Endometrium (tissue), 2 donors: ENCODE measurements around the gene MAST4.

Source experiments
- FAIRE-seq: peaks from 2 replicates; lab custom pipeline; 2012; peaks lifted over from hg19 to GRCh38; lab: Jason Lieb, UNC
- donor health status: control.
- donor health status: control.

MAST4 gene

DNA sequence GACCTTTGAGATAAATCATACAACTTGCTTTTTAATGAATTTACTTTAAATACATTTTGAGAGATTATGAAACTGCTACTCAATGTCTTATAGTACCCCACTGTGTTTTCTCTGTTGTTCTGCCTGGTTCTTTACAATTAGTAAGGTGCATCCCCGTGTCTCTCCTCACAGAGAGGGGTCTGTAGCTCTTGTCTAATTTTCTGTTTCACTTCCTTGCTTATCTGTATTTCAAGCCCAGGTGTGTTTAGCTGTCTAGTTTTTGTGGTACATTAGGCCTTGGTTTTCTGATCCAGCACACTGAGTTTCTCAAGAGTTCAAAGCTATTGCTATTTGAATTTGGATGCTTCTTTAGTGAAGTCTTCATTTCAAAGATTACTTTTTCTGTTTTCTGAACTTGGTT is 105.1 kb downstream of the MAST4 start:
- FAIRE-seq = no peak

DNA sequence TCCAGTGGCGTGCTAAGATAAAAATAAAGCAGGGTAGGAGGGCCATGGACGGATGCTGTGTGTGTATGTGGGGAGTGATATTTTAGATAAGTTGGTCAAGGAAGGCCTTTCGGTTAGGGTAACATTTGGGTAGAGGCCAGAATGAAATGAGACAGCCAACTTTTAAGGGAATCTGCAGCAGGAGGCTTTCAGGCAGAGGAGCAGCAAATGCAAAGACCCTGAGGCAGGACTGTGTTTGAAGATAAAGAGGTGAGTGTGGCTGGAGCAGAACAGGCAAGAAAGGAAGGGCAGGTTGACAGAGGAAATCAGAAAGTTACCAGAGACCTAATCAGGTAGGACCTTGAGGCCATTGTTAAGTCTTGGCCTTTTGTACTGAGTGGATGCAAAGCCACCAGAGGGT is 106.2 kb downstream of the MAST4 start:
- FAIRE-seq = no peak

DNA sequence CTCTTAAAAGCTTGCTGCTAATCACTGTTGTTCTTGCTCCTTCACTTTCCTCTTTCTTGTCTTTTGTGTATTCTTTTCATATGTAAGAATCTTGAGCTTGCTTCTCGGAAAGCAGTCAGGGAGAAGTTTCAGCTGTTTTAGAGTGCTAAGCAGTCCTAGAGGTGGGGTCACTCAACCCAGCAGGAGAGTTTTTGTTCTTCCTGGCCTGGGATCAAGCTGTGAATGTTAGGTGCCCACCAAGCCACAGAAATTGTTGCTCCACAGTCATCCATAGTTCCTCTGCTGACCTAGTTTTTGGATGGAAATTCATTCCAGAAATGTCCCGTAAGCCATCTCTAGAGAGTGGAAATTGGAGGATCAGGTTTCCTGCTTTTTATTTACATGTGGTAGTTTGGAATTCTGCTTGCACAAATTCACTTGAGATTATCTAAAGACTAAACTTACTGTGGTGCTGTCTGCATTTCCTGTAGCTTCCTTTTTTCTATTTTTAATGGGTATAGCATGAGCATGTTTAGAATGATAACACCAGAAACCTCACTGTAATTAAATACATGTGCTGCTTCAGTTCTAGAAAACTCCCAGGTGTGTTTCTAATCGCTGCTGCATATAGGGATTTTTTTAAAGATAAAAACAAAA is 108.7 kb downstream of the MAST4 start:
- FAIRE-seq = no peak

DNA sequence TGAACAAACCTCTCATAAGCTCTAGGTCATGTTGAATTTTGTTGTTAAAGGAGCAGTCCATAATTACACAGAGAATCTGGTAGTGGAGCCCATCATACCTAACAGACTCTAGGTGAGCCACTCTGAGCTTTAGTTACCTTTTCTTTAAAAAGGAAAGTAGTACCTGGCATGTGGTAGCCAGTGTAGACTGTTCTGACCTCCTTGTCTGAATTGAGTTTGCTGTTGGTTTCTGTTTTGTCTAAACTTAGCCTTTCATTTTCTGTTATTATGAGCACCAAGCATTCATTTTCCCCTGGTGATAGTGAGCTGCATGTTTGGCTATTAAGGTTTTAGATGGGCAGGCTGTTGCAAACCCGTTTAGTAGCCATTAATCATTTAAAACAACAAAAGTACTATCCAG is 112.2 kb downstream of the MAST4 start:
- no peak for FAIRE-seq

DNA sequence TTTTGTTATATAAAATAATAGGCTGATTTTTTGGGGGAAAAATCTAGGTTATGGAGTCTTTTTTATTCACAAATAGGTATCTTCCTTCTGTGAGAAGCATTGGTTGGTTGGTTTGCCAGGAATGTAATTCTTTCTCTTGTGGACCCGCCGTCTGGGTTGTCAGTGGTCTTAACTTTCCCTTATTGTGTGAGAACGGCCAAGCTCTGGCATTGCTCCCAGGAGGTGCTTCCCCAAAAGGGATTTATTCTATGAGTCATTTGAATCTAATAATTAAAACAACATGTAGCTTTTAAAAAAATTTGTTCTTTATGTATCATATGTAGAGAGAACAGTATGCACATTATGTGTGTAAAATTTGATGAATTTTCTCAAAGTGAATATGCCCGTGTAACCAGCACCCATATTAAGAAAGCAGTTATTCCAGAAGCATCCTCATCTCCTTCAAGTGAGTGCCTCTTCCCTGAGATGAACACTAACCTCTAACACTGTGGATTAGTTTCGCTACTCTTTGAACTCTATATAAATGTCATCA is 114.4 kb downstream of the MAST4 start:
- FAIRE-seq = no peak

DNA sequence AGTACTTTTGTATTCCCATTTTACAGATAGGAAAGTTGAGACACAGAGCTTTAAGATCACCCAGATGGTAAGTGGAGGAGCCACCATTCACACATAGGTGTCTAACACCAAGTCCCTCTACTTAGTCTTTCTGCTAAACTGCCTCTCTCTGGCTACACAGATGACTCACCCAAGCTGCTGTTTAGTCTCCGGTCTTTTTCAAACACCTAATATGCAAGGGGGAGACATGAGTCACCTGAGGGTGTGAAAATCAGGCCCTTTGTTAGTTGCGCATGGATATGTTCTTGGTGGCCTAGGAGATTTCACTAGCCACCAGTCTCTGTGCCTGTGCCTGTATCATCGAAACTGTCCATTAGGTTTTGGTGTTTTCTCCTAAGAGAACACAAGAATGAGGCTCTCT is 117.8 kb downstream of the MAST4 start:
- FAIRE-seq = no peak

DNA sequence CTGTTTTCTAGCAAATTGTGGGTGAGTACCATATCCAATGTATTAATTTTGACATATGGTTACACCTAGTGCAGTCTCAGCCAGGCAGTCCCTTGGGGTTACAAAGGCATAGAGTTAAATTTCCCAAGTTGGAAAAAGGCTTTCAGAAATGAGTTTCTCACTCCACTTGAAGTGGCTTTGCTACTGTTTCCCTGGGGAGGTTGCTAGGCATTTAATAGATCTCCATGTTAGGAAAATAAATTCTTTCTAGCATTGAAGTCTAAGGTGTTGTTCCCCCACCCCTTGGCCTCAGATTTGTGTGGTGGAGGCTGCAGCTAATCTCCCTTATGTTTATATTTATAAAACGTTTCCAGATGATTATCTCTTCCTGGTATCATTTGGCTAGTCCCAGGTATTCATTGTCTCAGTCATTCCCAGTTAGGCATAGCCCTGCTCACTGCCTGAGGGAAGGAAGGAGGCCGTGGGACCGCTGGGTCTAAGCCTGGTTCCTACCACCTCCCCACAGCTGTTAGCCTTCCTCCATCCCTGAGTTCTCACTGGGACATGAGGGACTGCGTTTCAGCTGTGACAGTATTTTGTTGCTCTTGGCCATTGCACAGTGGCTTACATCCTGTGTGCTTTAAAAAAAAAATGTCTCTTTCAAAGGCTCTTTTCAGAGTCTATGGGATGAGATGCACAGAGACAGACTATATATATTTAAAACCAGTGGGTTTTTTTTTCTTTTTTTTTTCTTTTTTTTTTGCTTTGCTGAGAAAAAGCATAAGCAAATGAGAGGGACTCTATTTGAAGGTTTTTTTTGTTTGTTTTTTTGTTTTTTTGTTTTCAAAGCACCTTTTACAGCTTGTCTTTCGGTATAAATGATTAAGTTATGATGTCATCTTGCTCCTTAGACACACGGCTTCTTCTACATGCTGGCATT is 121.5 kb downstream of the MAST4 start:
- no peak for FAIRE-seq

DNA sequence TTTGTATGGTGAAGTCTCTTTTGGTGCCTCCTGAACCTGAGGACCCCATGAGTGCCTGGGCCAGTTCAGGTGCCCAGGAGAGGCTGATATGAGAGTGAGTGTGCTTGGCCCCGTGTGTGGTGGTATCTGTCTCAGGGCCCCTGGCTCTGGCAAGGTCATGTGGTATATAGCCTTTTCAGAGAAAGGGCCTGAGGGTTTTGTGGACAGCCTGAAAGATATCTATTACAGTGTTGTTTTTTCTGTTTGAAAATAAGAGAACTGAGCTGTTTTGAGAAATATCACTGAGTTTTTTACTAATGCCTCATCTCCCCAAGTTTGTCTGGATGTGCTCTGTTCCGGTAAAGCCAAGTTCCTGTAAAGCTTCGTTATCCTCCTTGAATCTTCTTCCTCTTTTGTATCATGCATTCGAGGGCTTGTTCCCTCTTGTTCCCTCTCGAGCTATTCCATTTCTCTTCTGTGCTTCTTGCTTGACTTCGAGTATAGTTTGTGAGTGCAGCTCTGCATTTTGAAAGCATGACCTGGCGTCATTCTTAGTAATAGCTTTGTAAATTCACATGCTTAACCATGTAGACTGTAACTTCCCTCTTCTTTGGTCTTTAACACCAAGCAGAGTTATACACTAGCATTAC is 122.3 kb downstream of the MAST4 start:
- no peak for FAIRE-seq

DNA sequence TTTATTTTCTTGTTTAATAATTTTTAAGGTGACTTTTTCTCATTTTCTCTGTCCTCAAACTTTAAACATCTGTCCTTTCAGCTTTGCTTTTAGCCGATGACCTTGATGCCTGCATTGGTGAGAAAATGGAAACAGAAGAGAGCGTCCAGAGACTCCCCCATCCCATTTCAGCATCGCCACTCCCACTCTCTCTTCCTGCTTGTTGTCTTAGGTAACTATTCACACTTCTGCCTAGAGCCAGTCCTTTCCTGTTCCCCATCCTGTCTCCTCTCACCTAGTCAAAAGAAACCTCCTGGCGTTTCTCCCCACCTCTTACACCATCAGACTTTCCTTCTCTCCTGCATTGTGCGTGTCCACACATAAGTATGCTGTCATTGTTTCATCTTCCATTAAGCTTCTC is 124.6 kb downstream of the MAST4 start:
- FAIRE-seq = no peak

DNA sequence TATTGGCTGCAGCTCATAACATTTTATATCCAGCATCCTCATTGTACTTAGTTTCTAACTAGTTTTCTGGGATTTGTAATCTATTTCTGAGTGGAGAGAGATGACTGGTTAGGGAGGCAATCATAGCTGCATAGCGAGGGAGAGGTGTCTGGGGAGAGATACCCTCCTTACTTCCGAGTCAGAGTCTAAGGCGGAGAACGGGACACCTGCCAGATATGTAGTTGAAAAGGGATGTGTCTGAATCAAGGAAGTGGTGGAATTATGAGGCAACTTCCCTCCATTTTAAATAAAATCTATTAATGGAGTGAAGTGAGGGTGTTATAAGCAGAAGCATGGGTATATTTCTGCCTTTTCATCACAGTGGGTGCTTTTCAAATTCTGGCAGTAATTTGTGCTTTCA is 126.5 kb downstream of the MAST4 start:
- no peak for FAIRE-seq

DNA sequence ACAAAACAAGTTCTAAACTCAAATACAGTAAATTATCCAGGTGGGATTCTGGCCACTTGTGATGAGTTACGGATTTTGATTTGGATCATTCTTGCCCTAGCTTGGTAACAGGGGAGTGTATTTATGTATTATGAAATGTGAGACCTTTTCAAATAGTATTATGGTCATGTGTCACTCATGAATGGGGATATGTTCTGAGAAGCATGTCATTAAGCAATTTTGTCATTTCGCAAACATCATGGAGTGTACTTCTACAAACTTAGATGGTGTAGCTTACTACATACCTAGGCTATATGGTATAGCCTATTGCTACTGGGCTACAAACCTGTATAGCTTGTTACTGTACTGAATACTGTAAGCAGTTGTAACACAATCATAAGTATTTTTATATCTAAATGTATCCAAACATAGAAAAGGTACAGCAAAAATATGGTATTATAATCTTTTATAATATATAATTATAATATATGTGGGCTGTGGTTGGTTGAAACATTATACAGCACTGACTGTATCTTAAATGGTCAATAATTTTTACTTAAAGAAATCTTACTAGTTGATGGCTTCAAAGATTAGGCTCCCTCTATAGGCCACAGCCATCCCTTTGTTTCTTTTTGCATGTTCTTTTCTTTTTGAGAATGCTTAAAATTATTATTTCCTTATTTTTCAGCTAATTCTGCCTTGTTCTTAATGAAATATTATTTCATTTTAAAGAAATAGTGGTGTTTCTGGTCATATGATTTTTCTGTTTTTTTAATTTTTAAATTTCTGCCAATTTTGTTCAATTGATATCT is 128.4 kb downstream of the MAST4 start:
- FAIRE-seq = no peak

DNA sequence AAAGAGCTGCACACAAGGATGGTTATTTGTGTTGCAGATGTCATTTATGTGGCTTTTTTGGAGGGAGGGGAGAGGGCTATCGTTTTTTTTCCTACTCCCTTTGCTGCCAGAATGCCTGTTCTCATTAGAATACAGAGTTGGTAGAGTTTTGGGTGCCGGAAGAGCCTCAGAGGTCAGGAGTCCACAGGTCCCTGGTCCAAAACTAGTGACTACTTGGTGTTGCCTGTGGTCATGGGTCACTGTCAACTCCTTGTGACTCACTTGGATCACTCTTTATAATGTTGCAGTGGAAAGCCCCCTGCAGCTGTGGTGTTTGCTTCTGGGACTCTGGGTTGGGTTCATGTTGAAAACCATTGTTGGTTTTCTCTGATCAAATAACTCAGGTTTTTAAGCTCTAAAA is 131.4 kb downstream of the MAST4 start:
- FAIRE-seq = no peak

DNA sequence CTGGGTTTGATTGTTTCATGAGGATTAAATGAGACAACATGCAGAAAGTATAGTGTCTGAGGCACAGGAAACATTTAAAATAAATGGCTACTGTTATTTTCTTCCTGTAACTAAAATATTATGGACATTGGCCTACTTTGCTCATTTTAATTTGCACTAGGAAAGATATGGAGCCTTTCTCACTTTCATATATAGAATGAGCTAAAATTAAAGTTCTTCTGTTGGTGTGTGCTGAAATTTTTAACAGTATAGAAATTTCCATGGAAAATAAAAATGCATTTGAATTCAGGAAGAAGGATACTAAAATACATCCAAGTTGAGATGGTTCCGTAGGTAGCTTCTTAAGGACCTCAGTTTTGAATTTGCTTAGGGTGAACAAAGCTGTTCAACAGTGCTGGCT is 131.9 kb downstream of the MAST4 start:
- FAIRE-seq = no peak

DNA sequence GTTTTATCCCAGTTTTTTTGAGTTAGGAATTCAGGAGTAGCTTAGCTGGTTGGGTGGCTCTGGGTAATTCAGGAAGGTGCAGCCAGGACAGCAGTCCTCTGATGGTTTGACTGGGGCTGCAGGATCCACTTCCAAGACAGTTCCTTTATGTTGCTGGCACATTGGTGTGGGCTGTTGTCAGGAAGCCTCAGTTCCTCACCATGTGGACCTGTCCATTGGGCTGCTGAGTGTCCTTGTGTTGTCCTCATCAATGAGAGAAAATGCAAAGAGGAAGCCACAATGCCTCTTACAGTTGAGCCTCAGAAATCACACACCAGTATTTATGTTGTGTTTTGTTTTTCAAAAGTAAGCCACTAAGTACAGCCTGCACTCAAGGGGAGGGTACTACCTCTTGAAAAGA is 140.9 kb downstream of the MAST4 start:
- FAIRE-seq = no peak

DNA sequence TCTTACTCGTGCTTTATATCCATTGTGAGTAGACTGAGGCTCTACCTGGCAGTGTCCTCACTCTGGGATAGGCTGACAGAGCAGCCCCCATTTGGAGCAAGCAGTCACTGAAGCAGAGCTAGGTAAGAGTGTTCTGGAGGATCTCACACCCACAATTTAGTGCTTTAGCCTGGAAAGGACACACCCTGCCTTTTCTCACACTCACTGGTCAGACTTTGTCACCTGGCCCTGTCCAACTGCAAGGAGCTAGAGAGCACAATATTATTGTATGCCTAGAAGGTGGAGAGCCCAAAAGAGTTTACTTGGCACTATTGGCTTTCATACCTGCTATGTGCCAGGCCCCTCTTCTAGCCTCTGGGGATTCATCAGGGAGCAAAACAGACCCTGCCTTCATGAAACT is 141.9 kb downstream of the MAST4 start:
- FAIRE-seq = no peak

DNA sequence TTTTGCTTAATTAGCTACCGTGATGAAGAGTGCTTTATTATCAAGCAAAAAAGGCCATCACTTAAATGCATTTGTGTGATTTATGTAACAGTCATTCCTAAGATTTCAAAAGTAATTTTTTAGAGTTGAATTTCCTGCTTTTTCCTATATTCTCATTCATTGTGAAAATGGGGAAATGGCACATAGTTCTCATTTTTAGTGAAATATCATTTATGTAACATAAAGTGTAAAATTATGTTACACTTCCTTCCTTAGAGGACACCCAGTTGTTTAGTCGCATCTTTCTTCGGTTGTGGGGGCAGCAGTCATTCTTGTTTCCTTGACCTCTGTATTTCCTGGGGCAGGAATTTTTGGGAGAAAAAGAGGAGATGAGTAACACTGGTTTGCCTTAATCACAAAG is 142.8 kb downstream of the MAST4 start:
- FAIRE-seq = no peak

DNA sequence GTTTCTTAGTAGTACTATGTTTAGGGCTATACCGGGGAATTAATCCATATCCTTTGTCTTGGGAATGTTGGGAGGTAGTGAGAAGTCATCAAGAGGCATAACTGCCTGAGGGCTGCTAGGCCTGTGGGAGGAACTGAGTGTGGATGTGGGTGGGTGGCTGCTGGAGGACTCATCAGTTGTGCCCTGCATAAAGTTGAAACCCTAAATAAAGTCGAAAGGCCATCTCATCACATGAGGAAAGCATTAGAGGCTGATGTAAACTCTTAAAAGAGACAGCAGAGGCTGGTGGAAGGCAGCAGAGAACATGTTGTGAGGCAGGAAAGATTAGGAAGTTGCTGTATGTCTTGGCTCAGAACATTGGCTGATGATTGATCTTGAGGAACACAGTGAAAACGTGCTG is 143.8 kb downstream of the MAST4 start:
- no peak for FAIRE-seq

DNA sequence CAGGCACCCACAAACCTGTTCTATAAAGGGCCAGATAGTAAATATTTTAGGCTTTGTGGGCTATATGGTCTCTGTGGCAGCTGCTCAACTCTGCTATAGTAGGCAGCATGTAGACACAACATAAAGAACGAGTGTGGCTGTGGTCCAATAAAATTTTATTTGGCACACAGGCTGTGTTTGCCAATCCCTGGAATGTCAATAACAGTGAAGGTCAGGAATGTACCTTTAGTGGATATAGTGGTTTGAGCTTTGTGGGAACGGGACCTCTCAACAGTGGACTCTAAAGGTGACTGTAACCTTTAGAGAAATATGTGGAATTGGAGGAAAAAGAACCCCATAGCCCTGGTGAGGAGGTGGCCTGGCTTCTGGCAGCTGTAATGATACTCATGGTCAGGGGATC is 145.2 kb downstream of the MAST4 start:
- FAIRE-seq = no peak

DNA sequence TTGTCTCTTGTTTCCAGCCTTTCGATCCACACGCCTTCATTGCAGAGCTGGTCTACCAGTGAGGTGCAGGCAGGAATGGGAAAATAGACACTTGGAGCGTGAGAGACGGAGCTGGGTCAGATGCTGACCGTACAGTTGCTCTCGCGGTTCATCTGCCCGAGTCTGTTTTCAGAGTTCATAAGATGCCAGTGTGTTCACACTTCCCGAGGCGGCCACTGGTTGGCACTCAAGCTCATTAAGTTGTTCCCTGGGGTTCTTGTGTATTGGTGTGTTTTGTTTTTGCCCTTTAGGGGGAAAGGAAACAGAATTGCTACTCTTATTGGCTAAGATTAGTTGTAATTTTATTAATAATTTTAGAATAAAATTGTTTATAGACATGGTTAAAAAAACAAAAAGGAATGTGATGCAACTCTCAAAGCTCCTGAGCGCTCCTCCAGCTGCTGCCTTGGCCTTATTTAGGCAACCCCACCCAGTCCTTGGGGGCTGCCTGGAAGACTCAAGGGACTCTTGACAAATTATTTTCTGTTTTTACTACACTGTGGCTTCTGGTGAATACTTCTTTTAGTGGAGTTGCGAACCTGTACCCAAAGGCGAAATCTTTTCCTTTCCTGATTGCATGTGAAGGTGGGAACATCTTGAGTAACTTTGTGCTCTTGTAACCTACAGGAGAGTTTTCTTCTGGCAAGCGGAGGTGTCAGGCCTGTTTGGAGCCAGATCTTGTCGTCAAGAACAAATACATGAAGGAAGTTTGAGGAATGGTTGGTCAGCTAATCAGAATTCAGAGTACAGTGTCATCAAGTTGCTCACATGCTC is 146.1 kb downstream of the MAST4 start:
- no peak for FAIRE-seq

DNA sequence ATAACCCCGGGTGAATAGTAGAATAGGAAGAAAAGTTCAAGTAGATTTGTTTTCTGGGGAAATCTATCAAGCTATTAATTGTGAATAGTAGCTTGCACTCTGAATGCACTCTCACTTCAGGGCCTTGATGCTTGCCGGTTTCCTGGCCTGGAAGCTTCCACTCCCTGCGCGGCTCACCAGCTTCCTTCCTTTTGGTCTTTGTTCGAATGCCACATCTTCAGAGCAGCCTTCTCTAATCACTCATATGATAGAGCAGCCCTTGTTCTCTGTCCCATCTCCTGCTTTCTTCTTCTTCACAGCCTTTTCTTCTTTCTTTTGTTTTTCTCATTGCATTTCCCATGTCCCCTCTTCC is 146.7 kb downstream of the MAST4 start:
- FAIRE-seq = no peak

DNA sequence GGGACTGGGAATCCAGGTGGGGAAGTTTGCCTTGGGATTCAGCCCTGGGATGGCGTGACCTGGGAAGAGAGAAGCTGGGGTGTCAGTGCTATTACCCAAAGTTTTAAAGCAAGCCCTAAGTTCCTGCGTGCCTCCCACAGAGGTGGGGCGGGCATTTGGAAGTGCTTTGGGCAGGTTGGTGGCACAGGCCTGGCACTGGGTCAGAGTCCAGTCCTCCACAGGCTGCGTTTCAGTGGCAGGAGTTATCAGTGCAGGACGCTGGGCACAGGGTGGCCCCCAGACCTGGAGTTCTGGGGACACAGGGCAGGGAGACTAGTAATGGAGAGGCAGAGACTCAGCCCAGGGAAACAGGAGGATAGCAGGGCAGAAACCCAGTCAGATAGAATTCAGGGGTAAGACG is 147.2 kb downstream of the MAST4 start:
- no peak for FAIRE-seq

DNA sequence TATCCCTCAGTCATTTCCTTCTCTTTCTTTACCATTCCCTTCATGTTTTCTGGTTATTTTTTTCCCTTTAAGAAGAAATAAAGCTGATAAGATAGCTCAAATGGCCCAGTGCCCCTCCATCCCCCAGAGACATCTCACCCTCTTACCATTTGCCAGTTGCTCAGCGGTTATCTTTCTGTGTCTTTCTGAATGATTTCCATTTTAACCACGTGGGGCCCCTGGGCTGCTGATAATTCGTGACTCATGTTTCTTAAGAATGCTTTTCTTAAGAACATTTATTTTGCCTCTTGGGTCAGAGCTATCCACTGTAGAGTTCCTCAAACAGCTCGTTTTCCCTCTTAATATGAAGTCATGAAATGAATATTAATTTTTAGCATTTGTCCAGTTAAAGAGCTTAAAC is 147.8 kb downstream of the MAST4 start:
- FAIRE-seq = no peak
